Activated naive CD4-positive, alpha-beta T cell treated with anti-CD3 and anti-CD28 coated beads for 36 hours (primary cell): ENCODE measurements around the gene HERC2. TPM values are rescaled to one million over a fixed set of nuclear protein-coding genes. Genes with fewer than 3 reads are reported as not detected.
"Not testable (repeated sequence)": the region's sequence is repeated elsewhere in the genome, so short reads cannot be mapped to it uniquely, and the experiment has no call there.

Source experiments
- CTCF ChIA-PET: fragments of 350-600 bp; sonication (Branson Sonifier 250); formaldehyde crosslinking; loops from one replicate; lab custom pipeline; 2021; ENCODE audit warnings: antibody characterized with exemption; lab: Charles Lee
- DNase-seq: peaks from one replicate; pipeline ENCODE4 v3.0.0-alpha.2; 2020
- H3K27ac Mint-ChIP-seq: one replicate; pipeline ENCODE4 v1.8.0; 2021; ENCODE audit warnings: mild to moderate bottlenecking, mixed read lengths
- H3K27me3 Mint-ChIP-seq: one replicate; pipeline ENCODE4 v1.8.0; 2021; ENCODE audit warnings: low read depth, mixed read lengths
- H3K36me3 Mint-ChIP-seq: one replicate; pipeline ENCODE4 v1.8.0; 2021; ENCODE audit warnings: low read depth, mixed read lengths
- H3K4me1 Mint-ChIP-seq: one replicate; pipeline ENCODE4 v1.8.0; 2021; ENCODE audit warnings: low read depth, mixed read lengths
- H3K4me3 Mint-ChIP-seq: one replicate; pipeline ENCODE4 v1.8.0; 2021; ENCODE audit warnings: mild to moderate bottlenecking, moderate library complexity, mixed read lengths
- H3K9me3 Mint-ChIP-seq: one replicate; pipeline ENCODE4 v1.8.0; 2021; ENCODE audit warnings: mixed read lengths
- intact Hi-C: fragments of 100-400 bp; cut with micrococcal nuclease; formaldehyde crosslinking; loops from one replicate; pipeline ENCODE4 v1.15.1; 2023
- total RNA-seq, 2 experiments: library from RNA; stranded (reverse); gene quantifications; one replicate each; pipeline ENCODE4 v1.2.3, GENCODE V29; 2021

HERC2 gene
- total RNA-seq, 2 experiments from 2014 or later = 26.6 to 31.6 TPM

GRCh38 chr15:28297434-28297833, 24.5 kb downstream of the HERC2 start:
- intact Hi-C loops, H3K27ac Mint-ChIP-seq: not testable (repeated sequence)

DNA sequence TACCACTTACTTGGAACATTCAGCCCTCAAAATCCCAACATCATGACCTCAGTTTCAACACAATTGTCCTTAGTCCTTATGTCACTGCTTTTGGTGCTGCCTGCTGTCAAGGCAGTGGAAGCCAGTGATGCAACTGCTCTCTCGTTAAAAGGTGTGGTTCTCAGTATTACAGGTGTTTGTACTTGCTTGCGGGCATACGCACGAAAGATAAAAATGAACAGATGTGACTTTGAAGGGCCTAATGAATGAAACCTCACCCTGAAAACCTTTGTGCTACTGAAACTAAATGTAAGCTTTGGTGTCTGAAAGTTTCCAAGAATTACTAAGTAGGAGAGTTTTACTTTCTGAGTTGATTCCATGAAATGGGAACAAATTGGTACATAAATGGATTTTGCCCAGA, 25.2 kb downstream of the HERC2 start:
- H3K4me1 Mint-ChIP-seq, H3K9me3 Mint-ChIP-seq, CTCF ChIA-PET, intact Hi-C loops, H3K27ac Mint-ChIP-seq, H3K4me3 Mint-ChIP-seq, H3K27me3 Mint-ChIP-seq, DNase-seq: not testable (repeated sequence)
- peaks cover 24% of the 10 kb centered on the region for H3K36me3 Mint-ChIP-seq

More at GRCh38 chr15:28297434-28297833, 24.5 kb downstream of the HERC2 start:
- CTCF ChIA-PET, H3K27me3 Mint-ChIP-seq, H3K4me3 Mint-ChIP-seq, H3K9me3 Mint-ChIP-seq, DNase-seq, H3K4me1 Mint-ChIP-seq: not testable (repeated sequence)
- peaks cover 20% of the 10 kb centered on the region for H3K36me3 Mint-ChIP-seq

DNA sequence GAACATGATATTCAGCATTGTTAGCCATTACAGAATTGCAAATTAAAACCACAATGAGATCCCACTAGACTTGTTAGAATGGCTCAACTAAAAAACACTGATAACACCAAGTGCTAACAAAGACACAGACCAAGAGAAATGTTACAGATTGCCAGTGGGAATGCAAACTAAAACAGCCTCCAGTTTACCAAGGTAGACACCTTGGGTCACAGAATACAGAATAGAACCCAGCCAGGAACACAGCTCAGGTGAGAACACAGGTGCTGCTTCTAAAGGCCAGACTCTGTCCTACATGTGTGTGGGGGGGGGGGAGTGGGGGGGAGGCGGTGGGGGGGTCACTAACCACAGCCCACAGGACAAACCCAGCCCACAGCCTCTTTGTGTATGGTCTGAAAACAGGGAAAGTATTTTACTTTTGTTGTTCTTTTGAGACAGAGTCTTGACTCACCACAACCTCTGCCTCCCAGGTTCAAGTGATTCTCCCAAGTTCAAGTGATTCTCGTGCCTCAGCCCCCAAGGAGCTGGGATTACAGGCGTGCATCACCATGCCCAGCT, 26.9 kb downstream of the HERC2 start:
- CTCF ChIA-PET, H3K27ac Mint-ChIP-seq, H3K4me3 Mint-ChIP-seq, H3K4me1 Mint-ChIP-seq, H3K9me3 Mint-ChIP-seq, DNase-seq, intact Hi-C loops, H3K27me3 Mint-ChIP-seq: not testable (repeated sequence)
- H3K36me3 Mint-ChIP-seq = peaks cover 37% of the 10 kb centered on the region

DNA sequence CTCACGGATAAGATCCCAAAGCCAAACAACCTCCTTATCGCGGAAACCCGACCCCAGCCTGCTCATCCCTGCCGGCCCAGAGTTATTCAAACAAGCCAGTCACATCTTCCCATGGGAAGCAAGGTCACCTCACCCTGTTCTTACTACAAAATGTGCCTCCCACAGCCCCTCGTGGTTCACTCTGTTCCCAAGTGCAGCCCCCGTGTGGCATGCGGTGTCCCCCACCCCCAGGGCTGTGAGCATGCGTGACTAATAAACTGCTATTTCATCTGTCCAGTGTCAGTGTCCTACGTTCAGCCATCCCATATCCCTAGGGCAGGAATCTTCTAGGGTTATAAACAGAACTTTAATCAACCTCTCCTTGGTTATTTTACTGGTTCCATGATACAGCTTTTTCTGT, 27.4 kb downstream of the HERC2 start:
- peaks cover 42% of the 10 kb centered on the region for H3K36me3 Mint-ChIP-seq
- CTCF ChIA-PET = not testable (repeated sequence)

DNA sequence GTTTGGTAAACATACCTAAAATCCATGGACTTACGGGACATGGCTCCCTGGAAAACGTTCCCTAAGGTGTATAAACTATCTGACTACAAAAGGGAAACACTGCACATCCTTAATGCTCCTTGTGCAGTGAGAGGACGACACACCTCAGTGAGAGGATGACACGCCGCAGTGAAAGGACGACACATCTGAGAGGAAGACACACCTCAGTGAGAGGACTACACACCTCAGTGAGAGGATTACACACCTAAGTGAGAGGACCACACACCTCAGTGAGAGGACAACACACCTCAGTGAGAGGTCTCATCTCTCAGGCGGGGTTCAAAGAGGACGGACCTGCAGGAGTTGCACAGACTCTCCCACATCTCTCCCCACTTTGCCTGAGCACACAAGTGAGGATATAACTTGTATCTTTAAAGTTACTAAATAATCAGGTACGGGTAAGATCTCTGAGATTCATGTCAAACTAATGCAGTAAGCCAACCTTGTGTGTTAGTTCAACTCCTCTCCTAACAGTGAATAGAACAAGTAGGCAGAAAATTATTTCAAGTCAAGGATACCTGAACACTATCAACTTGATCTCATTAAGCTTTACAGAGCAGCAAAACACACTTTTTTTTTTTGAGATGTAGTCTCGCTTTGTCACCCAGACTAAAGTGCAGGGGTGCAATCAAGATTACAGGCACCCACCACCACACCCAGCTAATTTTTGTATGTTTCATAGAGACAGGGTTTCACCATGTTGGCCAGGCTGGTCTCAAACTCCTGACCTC, 32.1 kb downstream of the HERC2 start:
- Mint-ChIP-seq H3K27ac (no peak overlapping the region), H3K9me3 (peaks cover 7% of the 10 kb centered on the region), H3K27me3 (no peaks in the 10 kb centered on the region), H3K4me3 (no peak overlapping the region), H3K36me3 (peaks cover 52% of the 10 kb centered on the region), H3K4me1 (peaks cover 6% of the 10 kb centered on the region)
- CTCF ChIA-PET = no interaction called here
- intact Hi-C loops = no loop called here
- no peak for DNase-seq

More for the DNA sequence above, 27.4 kb downstream of the HERC2 start:
- H3K4me3 Mint-ChIP-seq, intact Hi-C loops, DNase-seq, H3K4me1 Mint-ChIP-seq, H3K9me3 Mint-ChIP-seq, H3K27ac Mint-ChIP-seq, H3K27me3 Mint-ChIP-seq: not testable (repeated sequence)

DNA sequence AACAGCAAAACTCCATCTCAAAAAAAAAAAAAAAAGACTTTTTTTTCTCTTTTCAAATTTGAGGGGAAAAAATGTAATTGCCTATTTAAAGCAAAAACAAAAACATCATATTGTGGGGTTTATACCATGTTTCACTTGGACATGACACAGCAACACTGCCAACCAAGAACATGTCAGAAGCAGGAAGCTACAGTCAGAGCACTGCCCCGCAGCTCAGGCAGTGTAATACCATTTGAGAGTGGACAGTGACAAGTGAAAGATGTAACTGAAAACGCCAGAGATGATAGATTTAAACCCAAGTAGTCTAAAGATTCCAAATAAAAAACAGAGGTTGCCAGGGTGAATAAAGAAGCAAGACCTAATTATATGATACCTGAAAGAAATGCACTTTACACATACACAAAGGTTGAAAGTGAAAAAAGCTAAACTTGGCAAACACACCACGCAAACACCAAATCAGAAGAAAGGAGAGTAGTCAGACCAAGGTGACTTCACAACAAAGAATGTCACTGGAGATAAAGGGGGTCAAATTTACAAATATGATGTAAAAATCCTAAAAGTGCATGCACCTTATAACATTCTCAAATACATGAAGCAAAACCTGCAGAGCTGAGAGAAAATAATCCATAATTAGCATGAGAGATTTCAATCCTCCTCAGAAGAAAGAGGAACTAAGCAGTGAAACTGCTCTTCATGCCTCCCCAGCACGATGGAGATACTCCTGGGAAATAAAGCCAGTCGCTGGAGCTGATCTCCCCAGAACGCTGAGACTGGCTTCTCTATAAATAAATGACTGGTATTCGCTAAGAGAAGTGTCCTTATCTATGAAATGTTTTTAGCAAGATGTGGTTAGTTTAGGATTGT, 32.9 kb downstream of the HERC2 start:
- H3K27ac Mint-ChIP-seq, intact Hi-C loops, CTCF ChIA-PET, H3K4me3 Mint-ChIP-seq, H3K9me3 Mint-ChIP-seq, DNase-seq, H3K27me3 Mint-ChIP-seq, H3K4me1 Mint-ChIP-seq: not testable (repeated sequence)
- H3K36me3 Mint-ChIP-seq = peaks cover 53% of the 10 kb centered on the region

DNA sequence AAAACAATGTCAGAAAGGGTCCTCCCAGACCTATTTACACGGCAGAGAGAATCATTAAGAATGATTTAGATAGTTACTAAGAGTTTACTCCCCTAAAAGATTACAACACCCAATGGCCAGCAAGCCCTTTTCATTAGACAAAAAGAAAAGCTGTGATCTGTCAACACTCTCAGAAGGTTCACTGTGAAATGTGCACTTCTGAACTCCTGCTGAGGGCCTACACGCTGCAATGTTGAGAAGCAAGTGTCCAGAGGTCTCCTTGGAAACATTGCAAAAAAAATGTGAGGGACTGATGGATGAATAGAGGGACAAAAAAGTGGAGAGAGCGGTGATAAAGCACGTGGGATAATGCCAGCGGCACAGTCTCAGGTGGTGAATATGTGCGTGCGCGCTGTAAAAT, 35.3 kb downstream of the HERC2 start:
- H3K4me3 Mint-ChIP-seq, DNase-seq, CTCF ChIA-PET, H3K4me1 Mint-ChIP-seq, H3K27me3 Mint-ChIP-seq, H3K27ac Mint-ChIP-seq, intact Hi-C loops: not testable (repeated sequence)
- Mint-ChIP-seq H3K9me3 (peaks cover 10% of the 10 kb centered on the region), H3K36me3 (peaks cover 53% of the 10 kb centered on the region)

GRCh38 chr15:28286031-28286430, 35.9 kb downstream of the HERC2 start:
- Mint-ChIP-seq H3K4me1 (peaks cover 9% of the 10 kb centered on the region), H3K9me3 (peaks cover 10% of the 10 kb centered on the region), H3K36me3 (peaks cover 50% of the 10 kb centered on the region), H3K4me3 (no peak overlapping the region), H3K27ac (no peak overlapping the region), H3K27me3 (no peaks in the 10 kb centered on the region)
- no peak for DNase-seq
- CTCF ChIA-PET = no interaction called here
- intact Hi-C loops = no loop called here

DNA sequence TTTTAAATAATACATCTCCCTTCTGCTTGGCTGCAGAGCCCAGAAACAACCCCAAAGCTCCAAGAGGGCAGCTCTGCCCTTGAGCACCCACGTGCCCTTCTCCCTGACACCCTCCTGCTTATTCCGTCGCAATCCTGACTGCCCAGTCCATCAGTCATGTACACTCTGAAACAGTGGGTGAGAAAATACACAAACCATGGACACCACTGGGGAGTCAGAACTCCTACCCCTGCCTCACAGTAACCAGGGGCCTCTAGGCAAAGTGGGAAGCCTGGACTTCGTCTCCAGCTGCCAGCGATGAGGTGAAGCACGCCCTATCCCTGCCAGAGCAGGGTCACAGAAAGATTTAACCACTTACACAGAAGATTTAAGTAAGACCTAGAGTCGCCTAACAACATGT, 40.1 kb downstream of the HERC2 start:
- peaks cover 6% of the 10 kb centered on the region for H3K4me1 Mint-ChIP-seq
- CTCF ChIA-PET = no interaction called here
- H3K27ac Mint-ChIP-seq = no peak overlapping the region
- intact Hi-C loops = no loop called here
- peaks cover 39% of the 10 kb centered on the region for H3K36me3 Mint-ChIP-seq
- H3K4me3 Mint-ChIP-seq = no peak overlapping the region
- H3K9me3 Mint-ChIP-seq = peaks cover 3% of the 10 kb centered on the region
- DNase-seq = no peak
- H3K27me3 Mint-ChIP-seq = no peaks in the 10 kb centered on the region

DNA sequence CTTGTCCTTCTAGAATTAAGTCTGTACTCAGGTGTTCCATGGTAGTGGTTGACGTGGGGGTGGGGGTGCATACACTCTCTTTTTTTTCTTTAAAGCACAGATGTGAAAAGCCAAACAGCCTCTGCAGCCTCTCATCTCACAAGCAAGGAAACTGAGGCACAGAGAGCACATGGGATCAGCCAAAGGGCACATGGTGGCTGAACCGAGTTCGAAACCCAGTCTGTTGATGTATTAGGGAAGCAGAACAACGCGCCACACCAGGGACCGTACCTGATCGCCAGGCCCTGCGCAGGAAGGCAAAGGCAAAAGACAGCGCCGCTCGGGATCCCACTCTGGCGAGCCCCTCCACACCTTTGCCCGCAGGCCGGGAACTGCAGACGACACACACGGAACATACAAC, 47.3 kb downstream of the HERC2 start:
- intact Hi-C loops = no loop called here
- no peak overlapping the region for H3K27ac Mint-ChIP-seq
- peaks cover 12% of the 10 kb centered on the region for H3K36me3 Mint-ChIP-seq
- H3K4me1 Mint-ChIP-seq = no peaks in the 10 kb centered on the region
- no peak for DNase-seq
- H3K27me3 Mint-ChIP-seq = no peaks in the 10 kb centered on the region
- CTCF ChIA-PET = no interaction called here
- no peak overlapping the region for H3K4me3 Mint-ChIP-seq
- no peaks in the 10 kb centered on the region for H3K9me3 Mint-ChIP-seq

GRCh38 chr15:28273873-28274610, 47.9 kb downstream of the HERC2 start:
- CTCF ChIA-PET = no interaction called here
- intact Hi-C loops = no loop called here
- peaks cover 15% of the 10 kb centered on the region for H3K36me3 Mint-ChIP-seq

DNA sequence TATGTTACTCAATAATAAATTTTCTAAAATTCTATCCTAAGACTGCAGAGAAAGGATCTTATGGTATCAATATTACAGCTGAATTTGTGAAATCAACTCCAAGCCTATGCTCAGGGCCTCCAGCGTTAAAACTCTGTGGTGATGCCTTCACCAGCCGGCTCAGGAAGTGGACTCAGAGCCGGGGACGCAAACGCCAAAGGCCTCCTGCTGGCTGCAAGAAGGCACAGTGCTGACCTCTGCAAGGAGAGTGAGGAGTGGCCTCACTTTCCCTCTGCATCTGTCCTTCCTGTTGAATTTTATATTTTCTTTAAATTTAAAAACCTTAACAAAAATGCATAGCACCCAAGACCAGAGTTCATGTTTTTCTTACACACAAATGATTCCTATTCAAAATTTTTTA, 48.5 kb downstream of the HERC2 start:
- no peak for DNase-seq
- CTCF ChIA-PET = no interaction called here
- Mint-ChIP-seq H3K36me3 (peaks cover 15% of the 10 kb centered on the region), H3K27me3 (no peaks in the 10 kb centered on the region), H3K27ac (no peak overlapping the region), H3K4me3 (no peak overlapping the region), H3K4me1 (no peaks in the 10 kb centered on the region), H3K9me3 (no peaks in the 10 kb centered on the region)
- intact Hi-C loops = no loop called here

More at GRCh38 chr15:28273873-28274610, 47.9 kb downstream of the HERC2 start:
- Mint-ChIP-seq H3K9me3 (no peaks in the 10 kb centered on the region), H3K4me1 (no peaks in the 10 kb centered on the region), H3K27ac (no peak overlapping the region), H3K4me3 (no peak overlapping the region), H3K27me3 (no peaks in the 10 kb centered on the region)
- DNase-seq = no peak
